Common myeloid progenitor, CD34-positive (primary cell): Measurements from ENCODE around the gene SKP1.

Experiments
- CTCF ChIA-PET: fragments of 350-600 bp; sonication (Branson Sonifier 250); formaldehyde crosslinking; loops from one replicate; lab custom pipeline; 2021; ENCODE audit warnings: antibody characterized with exemption; lab: Charles Lee
- POLR2A ChIA-PET: fragments of 350-600 bp; sonication (Branson Sonifier 250); formaldehyde crosslinking; loops from one replicate; lab custom pipeline; 2021; ENCODE audit warnings: antibody characterized with exemption; lab: Charles Lee
- DNase-seq, 3 donors: peaks; one replicate each; pipeline versions ENCODE4 v3.0.0 to v3.0.0-alpha.2; 2013
- H3K27ac ChIP-seq, 2 experiments: 1 replicate in 1 of 2; 2 replicates in 1 of 2; pipeline ENCODE4 v1.7.0; 2013; ENCODE audit warnings: inconsistent platforms in 2 of 2, low read length in 2 of 2, mild to moderate bottlenecking in 2 of 2, low read depth in 1 of 2, moderate library complexity in 1 of 2; ENCODE audit not compliant: severe bottlenecking in 2 of 2, insufficient read depth in 1 of 2, poor library complexity in 1 of 2
- H3K27me3 ChIP-seq, 5 experiments: replicated peaks in 2 of 5; 1 replicate in 3 of 5; 2 replicates in 2 of 5; pipeline versions ENCODE4 v1.6.1 to v1.7.0; 2013; ENCODE audit warnings: low read length in 4 of 5, mild to moderate bottlenecking in 2 of 5, moderate library complexity in 2 of 5, inconsistent platforms in 1 of 5; ENCODE audit not compliant: insufficient read depth in 5 of 5, control insufficient read depth in 4 of 5
- H3K36me3 ChIP-seq, 4 experiments: 1 replicate in 2 of 4; 2 replicates in 2 of 4; pipeline versions ENCODE4 v1.6.1 to v1.7.0; 2013; ENCODE audit warnings: low read length in 3 of 4, control low read depth in 1 of 4, mild to moderate bottlenecking in 1 of 4; ENCODE audit not compliant: control insufficient read depth in 4 of 4, insufficient read depth in 4 of 4
- H3K4me1 ChIP-seq, 4 experiments: 1 replicate in 3 of 4; 2 replicates in 1 of 4; pipeline versions ENCODE4 v1.6.1 to v1.7.1; 2013; ENCODE audit warnings: low read length in 3 of 4, mild to moderate bottlenecking in 3 of 4, control low read depth in 1 of 4, inconsistent platforms in 1 of 4, moderate library complexity in 1 of 4; ENCODE audit not compliant: control insufficient read depth in 4 of 4, insufficient read depth in 4 of 4; ENCODE audit errors: control extremely low read depth in 1 of 4
- H3K4me3 ChIP-seq, 7 experiments: 1 replicate in 4 of 7; 2 replicates in 3 of 7; pipeline versions ENCODE4 v1.5.1 to v1.7.0; 2013; ENCODE audit warnings: mild to moderate bottlenecking in 7 of 7, low read length in 6 of 7, moderate library complexity in 6 of 7, inconsistent platforms in 2 of 7, low read depth in 2 of 7, control low read depth in 1 of 7; ENCODE audit not compliant: insufficient read depth in 4 of 7, control insufficient read depth in 1 of 7; ENCODE audit errors: extremely low read depth in 1 of 7
- H3K9me3 ChIP-seq, 5 experiments: 1 replicate in 4 of 5; 2 replicates in 1 of 5; pipeline versions ENCODE4 v1.6.1 to v1.7.1; 2013; ENCODE audit warnings: low read length in 4 of 5, mild to moderate bottlenecking in 2 of 5, inconsistent platforms in 1 of 5, low read depth in 1 of 5, moderate library complexity in 1 of 5; ENCODE audit not compliant: control insufficient read depth in 4 of 5, insufficient read depth in 2 of 5; ENCODE audit errors: control extremely low read depth in 1 of 5
- WGBS: methylation state at CpG from one replicate; pipeline ENCODE4 v1.1.5; 2013; ENCODE audit not compliant: insufficient coverage; 5-methylcytosine and 5-hydroxymethylcytosine counted together

SKP1 gene

GRCh38 chr5:134133995-134134541 is 42.7 kb downstream of the SKP1 start:
- no peak for DNase-seq
- Histone ChIP-seq H3K36me3 (peaks cover 3 to 34% (median 26%) of the 10 kb centered on the region in 4 experiments), H3K4me1 (peaks cover 0 to 44% (median 37%) of the 10 kb centered on the region in 4 experiments), H3K27ac (no peak overlapping the region), H3K4me3 (no peak overlapping the region), H3K27me3 (no peaks in the 10 kb centered on the region), H3K9me3 (no peaks in the 10 kb centered on the region)
- ChIA-PET POLR2A (no interaction called here), CTCF (interaction anchor here (1.0 to 11.2 kb wide), 4 partner anchors 22 to 91 kb away, joined by 3 to 167 read pairs (median 13); no protein-coding TSS in a partner anchor)
- WGBS, result 98% methylated on average over 5 of the region's 6 CpGs

DNA sequence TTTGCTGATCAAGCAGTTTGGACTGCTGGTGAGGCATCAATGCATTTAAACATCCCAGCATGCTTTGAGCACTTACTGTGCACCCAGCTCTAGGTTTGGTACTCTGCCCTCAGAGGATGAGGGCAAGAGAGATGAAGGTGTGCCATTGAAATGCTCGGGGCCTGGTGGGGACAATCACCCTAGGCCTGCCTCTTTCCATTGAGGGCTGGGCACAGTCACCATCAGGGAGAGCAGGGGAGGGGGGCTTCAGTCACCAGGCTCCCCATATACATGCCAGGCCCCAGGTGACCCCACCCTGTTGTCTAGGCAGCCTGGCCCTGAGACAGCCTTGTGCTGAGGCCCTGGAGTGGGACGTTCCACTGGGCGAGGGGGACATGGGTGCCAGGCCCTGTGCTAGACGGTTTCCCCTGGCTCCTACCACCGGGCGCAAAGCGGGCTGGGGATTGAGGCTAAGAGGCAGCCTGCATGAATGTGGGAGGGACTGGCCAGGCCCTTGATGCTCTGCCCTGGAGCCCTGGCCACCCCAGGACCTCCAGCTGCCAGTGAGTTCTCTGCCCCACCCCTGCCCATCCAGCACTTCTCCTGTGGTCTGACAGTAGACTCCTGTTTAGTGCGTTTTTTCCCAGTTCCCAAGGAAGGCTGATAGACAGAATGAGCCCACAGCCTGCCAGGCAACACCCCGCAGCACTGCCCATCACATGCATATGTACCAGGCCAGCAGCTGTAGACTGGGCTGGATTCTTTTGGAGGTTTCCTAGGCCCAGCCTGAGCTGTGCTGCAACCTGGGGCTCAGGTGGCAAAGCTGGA is 43.4 kb downstream of the SKP1 start:
- H3K4me3 ChIP-seq, result no peak overlapping the region
- CTCF ChIA-PET, result interaction anchor here (0.6 to 11.2 kb wide), 6 partner anchors 8 to 343 kb away, joined by 3 to 167 read pairs (median 10); no protein-coding TSS in a partner anchor
- H3K36me3 ChIP-seq, result peaks cover 3 to 37% (median 30%) of the 10 kb centered on the region in 4 experiments
- H3K9me3 ChIP-seq, result no peaks in the 10 kb centered on the region
- POLR2A ChIA-PET, result no interaction called here
- H3K27ac ChIP-seq, result peak overlapping the region in 1 of 2 experiments; percentile 27
- no peaks in the 10 kb centered on the region for H3K27me3 ChIP-seq
- H3K4me1 ChIP-seq, result peaks cover 0 to 39% (median 30%) of the 10 kb centered on the region in 4 experiments
- DNase-seq, result no peak
- WGBS, result 93% methylated on average over 6 of the region's 9 CpGs

DNA sequence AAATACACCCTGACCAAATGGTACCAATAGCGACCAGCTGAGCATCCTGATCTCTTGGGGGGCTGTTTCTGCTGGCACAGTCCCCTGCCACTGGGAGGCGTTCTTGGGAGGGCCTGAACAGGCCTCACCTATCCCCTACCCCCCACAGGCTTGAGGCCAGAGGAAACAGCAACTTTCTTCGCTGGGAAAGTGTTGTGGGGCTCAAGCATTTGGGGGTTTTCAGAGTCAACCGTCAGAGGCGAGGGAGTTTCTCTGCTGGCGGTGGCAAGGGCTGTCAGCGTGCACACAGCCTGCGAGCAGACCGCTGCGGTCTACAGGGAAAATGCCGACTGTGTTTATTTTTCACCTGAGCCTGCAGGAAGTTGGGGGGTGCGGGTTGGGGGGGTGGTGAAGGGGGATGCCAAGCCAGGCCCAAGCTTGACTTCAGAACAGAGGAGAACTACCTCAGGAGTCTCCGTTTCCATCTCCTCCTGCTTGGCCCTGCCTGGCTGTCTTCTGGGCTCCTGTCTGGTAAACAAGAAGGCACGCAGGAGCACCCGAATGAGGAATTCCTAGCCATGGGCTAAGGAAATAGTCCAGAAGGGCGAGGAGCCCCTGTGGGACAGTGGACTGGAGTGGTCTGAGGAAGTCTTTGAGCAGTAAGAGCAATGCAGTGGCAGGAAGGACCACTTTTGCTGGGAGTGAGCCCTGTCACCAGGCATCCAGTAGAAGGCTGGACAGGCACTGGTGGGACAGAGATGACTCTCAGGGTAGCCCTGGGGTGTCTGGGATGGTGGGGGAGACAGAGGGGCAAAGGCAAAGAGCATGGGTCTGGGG is 44.2 kb downstream of the SKP1 start:
- POLR2A ChIA-PET, result no interaction called here
- peak overlapping the region in 1 of 2 experiments; percentile 46 for H3K27ac ChIP-seq
- H3K9me3 ChIP-seq, result no peaks in the 10 kb centered on the region
- WGBS, result 39% methylated on average over 12 of the region's 16 CpGs
- H3K4me1 ChIP-seq, result peaks cover 0 to 30% (median 22%) of the 10 kb centered on the region in 4 experiments
- DNase-seq, result peak; percentile 46 to 92 (median 90)
- H3K36me3 ChIP-seq, result peaks cover 3 to 37% (median 30%) of the 10 kb centered on the region in 4 experiments
- H3K27me3 ChIP-seq, result no peaks in the 10 kb centered on the region
- CTCF ChIA-PET, result interaction anchor here (0.6 to 11.2 kb wide), 9 partner anchors 9 to 344 kb away, joined by 3 to 167 read pairs (median 7); no protein-coding TSS in a partner anchor
- no peak overlapping the region for H3K4me3 ChIP-seq

DNA sequence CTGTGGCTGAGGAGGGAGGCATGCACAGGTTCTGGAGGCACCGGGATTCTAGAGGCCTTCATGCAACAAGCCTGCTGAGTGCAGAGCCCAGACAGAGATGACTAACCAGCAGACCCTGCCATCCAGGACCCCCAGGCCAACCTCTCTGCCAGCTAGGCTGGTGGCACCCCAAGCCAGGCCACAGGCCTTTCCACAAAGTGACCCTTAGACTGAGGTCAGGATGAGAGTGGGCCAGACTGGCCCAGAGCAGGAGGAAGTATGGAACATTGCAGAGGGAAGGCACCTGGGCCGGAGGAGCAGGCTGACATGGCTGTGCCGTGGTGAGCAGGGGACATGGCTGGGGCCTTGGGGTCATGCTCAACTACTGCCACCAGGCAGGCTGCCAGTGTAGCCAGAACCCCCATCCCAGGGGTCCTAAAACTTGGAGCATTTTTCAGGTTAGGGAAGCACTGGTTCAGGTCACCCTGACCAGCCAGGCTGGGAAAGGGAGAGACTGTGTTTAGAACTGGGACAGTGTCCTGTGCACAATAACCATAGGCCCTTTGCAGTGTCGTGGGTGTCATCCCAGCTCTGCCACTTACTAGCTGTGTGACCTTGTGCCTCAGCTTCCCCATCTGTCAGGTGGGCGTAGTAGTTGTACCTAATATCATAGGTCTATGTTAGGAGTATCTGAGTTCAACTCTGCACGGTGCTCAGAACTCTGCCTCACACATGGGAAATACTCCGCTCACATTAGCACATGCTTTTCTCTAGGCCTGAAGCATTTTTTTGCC is 45.0 kb downstream of the SKP1 start:
- no peaks in the 10 kb centered on the region for H3K9me3 ChIP-seq
- H3K27me3 ChIP-seq, result no peaks in the 10 kb centered on the region
- H3K27ac ChIP-seq, result peak overlapping the region in 1 of 2 experiments; percentile 46
- 100% methylated on average over 6 of the region's 7 CpGs for WGBS
- no peak for DNase-seq
- CTCF ChIA-PET, result interaction anchor here (1.0 to 11.2 kb wide), 8 partner anchors 8 to 88 kb away, joined by 3 to 167 read pairs (median 8); no protein-coding TSS in a partner anchor
- H3K4me3 ChIP-seq, result no peak overlapping the region
- peaks cover 6 to 35% (median 28%) of the 10 kb centered on the region in 4 experiments for H3K36me3 ChIP-seq
- POLR2A ChIA-PET, result no interaction called here
- peaks cover 0 to 25% (median 19%) of the 10 kb centered on the region in 4 experiments for H3K4me1 ChIP-seq

DNA sequence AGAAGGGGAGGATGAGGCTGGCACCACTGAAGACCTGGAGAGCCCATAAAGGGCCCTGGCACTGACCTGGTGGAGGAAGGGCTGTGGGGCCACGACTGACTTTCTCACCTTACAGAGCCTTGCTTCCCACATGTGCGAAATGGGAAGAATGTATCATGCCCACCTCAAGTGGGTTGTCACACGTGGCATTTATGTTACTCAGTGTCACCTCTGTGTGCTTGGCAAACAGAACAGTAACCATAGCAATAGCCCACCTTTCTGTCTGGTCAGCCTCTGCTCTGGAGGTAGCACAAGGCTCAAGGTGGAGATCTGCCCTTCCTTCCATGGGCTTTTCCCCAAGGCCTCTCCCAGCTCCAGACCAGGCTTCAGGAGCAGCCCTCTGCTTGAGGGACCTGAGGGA is 45.6 kb downstream of the SKP1 start:
- Histone ChIP-seq H3K4me1 (peaks cover 0 to 25% (median 17%) of the 10 kb centered on the region in 4 experiments), H3K36me3 (peaks cover 6 to 29% (median 23%) of the 10 kb centered on the region in 4 experiments), H3K27me3 (no peaks in the 10 kb centered on the region), H3K4me3 (no peak overlapping the region), H3K27ac (no peak overlapping the region), H3K9me3 (no peaks in the 10 kb centered on the region)
- ChIA-PET POLR2A (no interaction called here), CTCF (interaction anchor here (1.0 to 5.1 kb wide), 6 partner anchors 8 to 29 kb away, joined by 3 to 22 read pairs (median 8); no protein-coding TSS in a partner anchor)
- 100% methylated on average over 3 of the region's 3 CpGs for WGBS
- DNase-seq, result no peak

- no peak for DNase-seq
- ChIA-PET CTCF (interaction anchor here (0.8 to 6.9 kb wide), 5 partner anchors 10 to 104 kb away, joined by 3 to 59 read pairs (median 3); no protein-coding TSS in a partner anchor), POLR2A (no interaction called here)
- peaks cover 6 to 26% (median 19%) of the 10 kb centered on the region in 4 experiments for H3K36me3 ChIP-seq
- H3K4me3 ChIP-seq, result no peak overlapping the region
- 98% methylated on average over 7 of the region's 8 CpGs for WGBS
- H3K4me1 ChIP-seq, result peaks cover 0 to 25% (median 17%) of the 10 kb centered on the region in 4 experiments
- no peaks in the 10 kb centered on the region for H3K9me3 ChIP-seq
- no peaks in the 10 kb centered on the region for H3K27me3 ChIP-seq
- no peak overlapping the region for H3K27ac ChIP-seq
Measured at GRCh38 chr5:134130239-134130945, 46.4 kb downstream of the SKP1 start.
